Kidney epithelial cell (primary cell): ENCODE results near the gene TMEM121. TPM values are rescaled to one million over a fixed set of nuclear protein-coding genes. Genes with fewer than 3 reads are reported as not detected.
"Not testable (repeated sequence)": the region's sequence is repeated elsewhere in the genome, so short reads cannot be mapped to it uniquely, and the experiment has no call there.

Source experiments
- DNase-seq: peaks from one replicate; pipeline ENCODE4 v3.0.0-alpha.2; 2010; ENCODE audit warnings: low read depth
- H3K27me3 ChIP-seq: 2 replicates; pipeline ENCODE4 v1.6.0; 2011; ENCODE audit warnings: low read length; ENCODE audit not compliant: control insufficient read depth, insufficient read depth
- H3K36me3 ChIP-seq: 2 replicates; pipeline ENCODE4 v1.5.1; 2011; ENCODE audit warnings: low read length; ENCODE audit not compliant: control insufficient read depth, insufficient read depth
- H3K4me3 ChIP-seq: 2 replicates; pipeline ENCODE4 v1.5.1; 2011; ENCODE audit warnings: low read depth, mild to moderate bottlenecking, control low read depth, low read length
- total RNA-seq: library from RNA; depleted of rRNA; stranded (reverse); fragments of >200 nt; gene quantifications from 2 replicates; pipeline ENCODE4 v1.2.3, GENCODE V29; 2015
- TF ChIP-seq, protein P1 (sequence below): IDR thresholded peaks from 2 replicates; pipeline ENCODE4 v1.5.1; 2011; ENCODE audit warnings: mild to moderate bottlenecking, moderate library complexity, low read length, control low read depth, inconsistent platforms; ENCODE audit not compliant: insufficient read depth, poor library complexity, severe bottlenecking

TMEM121 gene
- total RNA-seq, 1 donor from 2014 or later = 10.1 TPM

- TF ChIP-seq, protein P1, sequence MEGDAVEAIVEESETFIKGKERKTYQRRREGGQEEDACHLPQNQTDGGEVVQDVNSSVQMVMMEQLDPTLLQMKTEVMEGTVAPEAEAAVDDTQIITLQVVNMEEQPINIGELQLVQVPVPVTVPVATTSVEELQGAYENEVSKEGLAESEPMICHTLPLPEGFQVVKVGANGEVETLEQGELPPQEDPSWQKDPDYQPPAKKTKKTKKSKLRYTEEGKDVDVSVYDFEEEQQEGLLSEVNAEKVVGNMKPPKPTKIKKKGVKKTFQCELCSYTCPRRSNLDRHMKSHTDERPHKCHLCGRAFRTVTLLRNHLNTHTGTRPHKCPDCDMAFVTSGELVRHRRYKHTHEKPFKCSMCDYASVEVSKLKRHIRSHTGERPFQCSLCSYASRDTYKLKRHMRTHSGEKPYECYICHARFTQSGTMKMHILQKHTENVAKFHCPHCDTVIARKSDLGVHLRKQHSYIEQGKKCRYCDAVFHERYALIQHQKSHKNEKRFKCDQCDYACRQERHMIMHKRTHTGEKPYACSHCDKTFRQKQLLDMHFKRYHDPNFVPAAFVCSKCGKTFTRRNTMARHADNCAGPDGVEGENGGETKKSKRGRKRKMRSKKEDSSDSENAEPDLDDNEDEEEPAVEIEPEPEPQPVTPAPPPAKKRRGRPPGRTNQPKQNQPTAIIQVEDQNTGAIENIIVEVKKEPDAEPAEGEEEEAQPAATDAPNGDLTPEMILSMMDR = no peak
- no peaks in the 10 kb centered on the region for H3K27me3 ChIP-seq
- no peak for DNase-seq
- no peaks in the 10 kb centered on the region for H3K36me3 ChIP-seq
- no peak overlapping the region for H3K4me3 ChIP-seq
Measured at GRCh38 chr14:105562713-105563346, 36.4 kb downstream of the TMEM121 start.

DNA sequence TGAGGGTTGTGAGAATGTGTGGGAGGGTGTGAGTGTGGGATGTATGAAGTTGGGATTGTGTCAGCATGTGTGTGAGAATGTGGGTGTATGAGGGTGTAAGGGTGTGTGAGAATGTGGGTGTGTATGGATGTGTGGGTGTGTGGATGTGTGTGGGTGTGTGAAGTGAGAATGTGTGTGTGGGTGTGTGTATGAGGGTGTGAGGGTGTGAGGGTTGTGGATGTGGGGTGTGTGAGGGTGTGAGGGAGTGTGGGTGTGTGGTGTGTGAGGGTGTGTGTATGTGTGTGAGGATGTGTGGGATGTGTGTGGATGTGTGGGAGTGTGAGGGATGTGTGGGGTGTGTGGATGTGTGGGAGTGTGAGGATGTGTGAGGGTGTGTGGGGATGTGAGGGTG is 37.0 kb downstream of the TMEM121 start:
- DNase-seq = no peak
- Histone ChIP-seq H3K27me3 (no peaks in the 10 kb centered on the region), H3K4me3 (no peak overlapping the region), H3K36me3 (no peaks in the 10 kb centered on the region)
- TF ChIP-seq, protein P1 = no peak

DNA sequence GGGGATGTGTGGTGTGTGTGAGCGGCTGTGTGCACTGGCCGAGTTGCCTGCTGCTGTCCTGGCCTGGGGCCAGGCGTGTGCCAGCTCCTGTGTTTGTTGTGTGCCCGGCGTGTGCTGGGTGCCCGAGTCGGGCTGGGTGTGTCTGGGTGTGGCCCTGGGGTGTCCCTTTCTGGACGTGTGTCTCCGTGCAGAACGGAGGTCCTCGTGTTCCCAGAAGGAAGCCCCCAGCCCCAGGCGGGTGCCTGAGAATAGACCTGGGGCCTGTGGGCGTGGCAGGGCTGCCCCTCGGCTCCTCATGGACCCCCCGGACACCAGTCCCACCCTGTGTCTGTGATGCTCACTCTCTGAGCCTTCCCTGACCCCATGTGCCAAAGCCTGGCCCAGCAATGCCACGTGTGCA is 38.2 kb downstream of the TMEM121 start:
- not testable (repeated sequence) for H3K27me3 ChIP-seq, H3K36me3 ChIP-seq, DNase-seq, H3K4me3 ChIP-seq

DNA sequence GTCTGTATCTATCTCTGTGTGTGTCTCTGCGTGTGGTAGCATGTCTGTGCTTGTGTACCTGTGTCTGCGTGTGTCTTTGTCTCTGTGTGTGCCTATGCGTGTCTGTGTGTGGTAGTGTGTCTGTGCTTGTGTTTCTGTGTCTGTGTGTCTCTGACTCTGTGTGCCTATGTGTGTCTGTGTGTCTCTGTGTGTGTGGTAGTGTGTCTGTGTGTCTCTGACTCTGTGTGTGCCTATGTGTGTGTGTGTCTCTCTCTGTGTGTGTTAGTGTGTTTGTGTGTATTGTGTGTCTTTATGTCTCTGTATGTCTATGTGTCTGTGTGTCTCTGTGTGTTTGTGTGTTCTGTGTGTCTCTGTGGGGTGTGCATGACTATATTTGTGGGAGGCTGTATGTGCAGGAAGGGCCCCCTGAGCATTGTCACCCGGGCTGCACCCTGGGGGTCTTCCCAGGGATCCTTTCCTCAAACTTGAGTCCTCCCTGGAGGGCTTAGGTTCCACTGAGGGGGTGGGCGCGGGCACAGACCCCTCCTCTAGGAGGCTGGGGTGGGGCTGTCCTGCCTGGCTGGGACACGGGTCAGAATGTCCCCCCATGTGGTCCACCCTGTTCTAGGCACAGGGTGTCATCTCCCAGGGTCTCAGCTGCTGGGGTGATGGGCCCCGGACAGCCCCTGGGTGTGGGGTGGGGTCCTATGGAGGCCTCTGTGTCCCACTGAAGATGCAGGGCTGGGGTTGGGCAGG is 39.0 kb downstream of the TMEM121 start:
- not testable (repeated sequence) for DNase-seq, H3K27me3 ChIP-seq, H3K36me3 ChIP-seq, H3K4me3 ChIP-seq

- not testable (repeated sequence) for H3K27me3 ChIP-seq, DNase-seq, H3K4me3 ChIP-seq, H3K36me3 ChIP-seq
Measured at GRCh38 chr14:105566248-105567163, 40.1 kb downstream of the TMEM121 start.

- H3K4me3 ChIP-seq, H3K36me3 ChIP-seq, DNase-seq, H3K27me3 ChIP-seq: not testable (repeated sequence)
Measured at GRCh38 chr14:105567164-105568103, 41.1 kb downstream of the TMEM121 start.

DNA sequence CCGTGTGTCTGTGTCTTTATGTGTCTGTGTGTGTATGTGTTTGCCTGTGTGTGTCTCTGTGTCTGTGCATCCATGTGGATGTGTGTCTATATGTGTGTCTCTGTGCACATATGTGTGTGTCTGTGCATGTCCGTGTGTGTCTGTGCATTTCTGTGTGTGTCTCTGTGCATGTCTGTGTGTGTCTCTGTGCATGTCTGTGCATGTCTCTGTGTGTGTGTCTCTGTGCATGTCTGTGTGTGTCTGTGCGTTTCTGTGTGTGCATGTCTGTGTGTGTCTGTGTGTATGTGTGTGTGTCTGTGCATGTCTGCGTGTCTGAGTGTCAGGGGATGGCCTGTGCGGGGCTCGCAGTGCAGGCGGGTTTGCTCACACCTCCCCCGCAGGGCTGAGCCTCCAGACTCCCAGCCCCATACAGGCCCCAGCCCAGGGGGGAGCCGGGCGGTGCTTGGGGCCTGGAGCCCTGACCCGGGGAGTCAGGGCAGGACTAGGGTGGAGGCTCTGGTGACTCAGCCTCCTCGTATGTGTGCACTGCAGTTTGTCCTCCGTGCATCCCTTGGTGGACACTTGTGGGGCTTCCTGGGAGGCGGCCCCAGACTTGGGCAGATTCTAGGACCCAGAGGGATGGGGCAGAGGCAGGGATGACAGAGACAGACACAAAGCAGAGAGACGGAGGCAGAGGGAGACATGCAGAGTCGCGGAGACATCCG is 41.9 kb downstream of the TMEM121 start:
- not testable (repeated sequence) for H3K36me3 ChIP-seq, H3K27me3 ChIP-seq, H3K4me3 ChIP-seq, DNase-seq
